Hindlimb muscle (tissue), 1 donor: ENCODE data around the gene ST14. TPM values are rescaled to one million over a fixed set of nuclear protein-coding genes. Genes with fewer than 3 reads are reported as not detected.
A peak's percentile ranks its signal among the peaks of the same experiment; 100 is the strongest.

Experiments
- DNase-seq: peaks from one replicate; pipeline ENCODE4 v3.0.0-alpha.2; 2013
- polyA plus RNA-seq: library from polyadenylated mRNA; unstranded; fragments of 120-200 nt; gene quantifications from one replicate; pipeline ENCODE4 v1.2.1, GENCODE V29; 2013; ENCODE audit not compliant: insufficient read length

Gene ST14
- polyA plus RNA-seq, 1 donor, result 0.67 TPM

- DNase-seq, result no peak
Observed at GRCh38 chr11:130136107-130136506, 23.5 kb upstream of the ST14 start.

- no peak for DNase-seq
Observed at GRCh38 chr11:130137999-130138398, 21.6 kb upstream of the ST14 start.

DNA sequence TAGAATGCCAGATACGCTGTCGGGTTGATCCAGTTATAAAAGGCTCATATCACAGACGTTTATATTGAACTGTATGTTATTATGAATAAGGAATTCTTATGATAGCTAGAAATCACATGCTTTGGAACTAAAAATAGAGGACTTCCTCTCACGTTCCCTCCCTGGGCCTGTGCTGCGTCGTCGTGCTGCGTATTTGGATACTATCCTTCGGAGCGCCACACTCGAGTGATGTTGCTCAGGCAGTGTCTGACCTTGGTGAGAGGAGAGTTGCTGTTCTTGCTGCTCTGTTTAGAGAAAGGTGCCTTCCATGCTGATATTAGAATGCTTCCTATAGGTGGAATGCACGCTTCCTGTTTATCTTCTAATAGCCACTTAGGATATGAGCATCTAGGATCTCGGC is 20.2 kb upstream of the ST14 start:
- DNase-seq, result no peak

- DNase-seq, result no peak
Observed at GRCh38 chr11:130141561-130142341, 17.8 kb upstream of the ST14 start.

- DNase-seq, result no peak
Observed at GRCh38 chr11:130144141-130144540, 15.4 kb upstream of the ST14 start.

DNA sequence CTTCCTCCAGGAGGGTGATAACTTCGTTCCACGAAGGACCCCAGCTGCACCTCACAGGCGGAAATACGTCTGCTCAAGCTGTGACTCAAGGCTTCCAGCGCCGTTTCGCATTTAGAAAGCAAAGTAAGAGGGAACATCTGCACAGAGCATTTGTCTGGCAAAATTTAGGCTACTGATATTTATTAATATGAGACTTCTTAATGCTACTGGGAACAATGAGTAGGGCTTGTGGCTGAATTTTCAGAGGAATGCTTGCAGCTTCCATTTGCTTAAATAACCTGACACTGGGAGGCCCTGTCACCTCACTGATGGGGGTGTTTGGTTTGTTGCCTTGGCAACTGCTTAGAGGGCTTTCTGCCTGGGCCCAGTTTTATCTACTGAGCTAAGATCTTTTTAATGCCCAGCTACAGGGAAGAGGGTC is 14.7 kb upstream of the ST14 start:
- DNase-seq, result peak; percentile 61

GRCh38 chr11:130145311-130145812 is 14.2 kb upstream of the ST14 start:
- no peak for DNase-seq

GRCh38 chr11:130145975-130146776 is 13.4 kb upstream of the ST14 start:
- no peak for DNase-seq

GRCh38 chr11:130146796-130147195 is 12.8 kb upstream of the ST14 start:
- DNase-seq, result no peak

DNA sequence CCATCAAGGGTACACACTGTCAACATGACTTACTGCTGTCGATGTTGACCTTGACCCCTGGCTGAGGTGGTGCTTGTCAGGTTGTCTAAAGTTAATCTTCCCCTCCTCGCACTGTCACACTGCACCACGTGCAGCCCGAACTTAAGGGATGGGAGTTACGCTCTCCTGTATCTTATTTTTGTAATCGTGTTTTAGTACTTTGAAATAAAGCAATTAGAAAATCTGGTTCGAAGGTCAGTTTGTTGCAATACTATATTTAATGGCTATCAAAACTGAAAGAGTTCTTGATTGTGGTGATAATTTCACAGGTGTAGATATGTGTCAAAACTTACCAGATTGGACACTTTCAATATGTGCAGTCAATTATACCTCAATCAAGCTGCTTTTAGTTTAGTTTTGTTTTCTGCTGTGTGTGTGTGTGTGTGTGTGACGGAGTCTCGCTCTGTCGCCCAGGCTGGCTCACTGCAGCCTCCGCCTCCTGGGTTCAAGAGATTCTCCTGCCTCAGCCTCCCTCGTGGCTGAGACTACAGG is 10.7 kb upstream of the ST14 start:
- no peak for DNase-seq

DNA sequence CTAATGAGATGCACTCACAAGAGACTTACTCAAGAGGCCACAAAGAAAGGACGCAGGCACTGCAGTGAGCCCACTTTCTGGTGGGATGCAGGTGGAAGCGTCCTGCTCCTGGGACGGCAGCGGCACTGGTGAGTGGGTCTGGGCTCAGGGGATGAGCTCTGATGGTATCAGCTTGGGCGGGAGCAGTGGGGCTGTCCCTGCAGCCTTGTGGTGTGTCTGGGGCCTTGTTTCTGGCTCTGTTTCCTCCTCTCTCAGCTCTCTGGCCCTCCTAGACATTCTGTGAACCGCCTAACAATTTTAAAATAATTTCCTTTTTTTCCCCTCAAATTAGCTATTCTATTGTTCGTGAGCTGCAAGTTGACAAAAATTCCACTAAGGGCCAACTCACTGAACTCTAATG is 8.8 kb upstream of the ST14 start:
- no peak for DNase-seq

DNA sequence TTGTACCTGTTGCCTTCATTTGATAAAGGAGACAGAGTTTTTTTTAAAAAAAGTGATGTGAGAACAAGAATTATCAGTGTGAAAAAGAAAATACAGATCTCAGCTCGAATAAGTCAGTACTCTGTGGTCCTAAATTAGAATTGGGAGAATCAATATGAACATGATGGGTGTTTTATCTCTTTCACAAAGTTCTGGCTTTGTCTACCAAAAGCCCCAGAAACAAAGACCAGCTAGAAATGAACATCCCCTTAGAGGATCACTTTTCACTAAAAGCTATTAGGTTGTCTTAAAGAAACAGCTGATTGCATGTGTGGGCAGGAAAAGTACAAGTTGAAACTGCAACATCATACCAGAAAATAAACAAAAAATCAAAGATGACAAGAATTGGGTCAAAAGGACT is 8.4 kb upstream of the ST14 start:
- no peak for DNase-seq

GRCh38 chr11:130156108-130157022 is 3.2 kb upstream of the ST14 start:
- DNase-seq, result no peak

DNA sequence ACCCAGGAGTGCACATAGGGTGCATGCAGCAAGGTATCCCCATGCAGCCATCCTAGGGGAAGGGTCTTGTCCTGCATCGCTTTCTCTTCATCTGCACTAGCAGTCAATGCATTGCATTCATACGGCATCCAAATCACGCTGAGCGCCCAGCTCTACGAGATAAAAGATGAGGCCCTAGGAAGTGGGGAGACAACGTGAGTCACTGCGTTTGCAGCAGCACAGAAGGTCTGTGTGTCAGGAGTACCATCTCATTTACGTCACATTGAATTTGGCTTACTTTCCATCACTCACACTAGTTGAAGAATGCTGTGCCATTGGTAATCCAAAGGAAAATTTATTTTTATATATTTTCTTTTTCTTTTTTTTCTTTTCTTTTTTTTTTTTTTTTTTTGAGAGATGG is 2.5 kb upstream of the ST14 start:
- DNase-seq, result no peak

DNA sequence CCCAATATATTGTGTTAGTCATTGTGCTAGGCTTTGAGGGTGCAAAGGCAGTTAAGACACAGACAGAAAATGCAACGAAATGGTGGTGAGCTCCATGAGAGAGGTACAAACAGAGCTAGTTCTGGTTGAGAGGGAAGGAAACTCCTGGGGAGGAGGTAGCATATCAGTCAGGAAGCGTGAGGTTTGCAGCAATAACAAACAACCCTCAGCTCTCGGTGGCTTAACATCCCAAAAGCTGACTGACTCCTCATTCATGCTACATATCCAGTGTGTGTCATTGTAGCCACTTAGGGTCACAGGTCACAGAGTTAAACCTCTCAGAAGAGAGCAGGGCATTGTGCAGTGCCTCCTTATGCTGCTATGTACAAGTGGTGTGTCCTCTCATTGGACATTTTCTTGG is 1.7 kb upstream of the ST14 start:
- DNase-seq, result no peak

DNA sequence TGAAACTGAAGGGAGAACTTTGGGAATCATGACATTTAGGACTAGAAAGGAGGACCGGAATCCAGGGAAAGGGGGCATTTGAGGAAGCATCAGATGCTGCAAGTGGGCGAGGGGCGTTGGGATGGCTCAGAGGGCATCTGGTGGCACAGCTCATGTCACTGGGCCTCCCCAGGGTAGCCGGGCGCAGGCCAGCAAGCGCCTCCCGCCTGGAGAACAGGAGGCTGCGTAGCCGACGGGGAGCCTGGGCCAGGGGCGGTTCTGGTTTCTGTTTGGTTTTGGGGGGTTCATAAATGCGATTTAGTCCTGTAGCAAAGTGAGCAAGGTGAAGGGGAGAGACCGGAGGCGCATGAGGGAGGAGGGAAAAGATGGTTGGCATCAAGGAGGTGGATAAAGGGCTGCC is 443 bp upstream of the ST14 start:
- no peak for DNase-seq

DNA sequence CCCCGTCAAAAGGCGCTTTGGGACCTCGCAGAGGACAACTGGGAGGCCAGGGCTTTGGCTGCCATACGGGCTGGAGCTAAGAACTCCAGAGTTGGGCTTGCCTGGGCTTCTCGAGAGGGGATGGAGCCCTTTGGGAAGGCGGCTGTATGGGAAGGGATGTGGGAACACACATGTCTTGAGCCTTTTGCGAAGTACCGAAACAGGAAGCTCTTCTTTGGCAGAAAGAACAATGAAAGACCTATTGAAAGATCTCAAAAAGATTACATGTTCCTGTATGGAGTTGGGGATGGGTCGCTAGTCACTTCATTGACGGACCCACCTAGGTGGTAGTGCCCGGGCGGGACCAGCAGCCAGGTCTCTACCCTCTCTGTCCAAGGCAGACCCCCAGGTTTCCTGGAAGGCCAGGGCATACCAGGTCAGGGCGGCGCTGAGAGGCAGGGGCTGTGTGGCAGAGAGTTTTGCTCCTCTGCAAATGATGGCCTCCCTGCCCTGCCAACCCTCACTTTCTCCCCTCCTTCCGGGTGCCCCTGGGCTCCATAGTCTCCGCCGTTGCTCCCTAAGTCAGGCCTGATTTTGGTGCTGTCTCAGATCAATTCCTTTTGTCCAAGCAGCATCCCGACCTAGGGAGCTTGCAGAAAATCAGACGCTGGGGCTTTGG is 1.0 kb downstream of the ST14 start:
- DNase-seq, result no peak

- no peak for DNase-seq
Observed at GRCh38 chr11:130161441-130162145, 2.0 kb downstream of the ST14 start.

- DNase-seq, result no peak
Observed at GRCh38 chr11:130162733-130163132, 3.2 kb downstream of the ST14 start.

DNA sequence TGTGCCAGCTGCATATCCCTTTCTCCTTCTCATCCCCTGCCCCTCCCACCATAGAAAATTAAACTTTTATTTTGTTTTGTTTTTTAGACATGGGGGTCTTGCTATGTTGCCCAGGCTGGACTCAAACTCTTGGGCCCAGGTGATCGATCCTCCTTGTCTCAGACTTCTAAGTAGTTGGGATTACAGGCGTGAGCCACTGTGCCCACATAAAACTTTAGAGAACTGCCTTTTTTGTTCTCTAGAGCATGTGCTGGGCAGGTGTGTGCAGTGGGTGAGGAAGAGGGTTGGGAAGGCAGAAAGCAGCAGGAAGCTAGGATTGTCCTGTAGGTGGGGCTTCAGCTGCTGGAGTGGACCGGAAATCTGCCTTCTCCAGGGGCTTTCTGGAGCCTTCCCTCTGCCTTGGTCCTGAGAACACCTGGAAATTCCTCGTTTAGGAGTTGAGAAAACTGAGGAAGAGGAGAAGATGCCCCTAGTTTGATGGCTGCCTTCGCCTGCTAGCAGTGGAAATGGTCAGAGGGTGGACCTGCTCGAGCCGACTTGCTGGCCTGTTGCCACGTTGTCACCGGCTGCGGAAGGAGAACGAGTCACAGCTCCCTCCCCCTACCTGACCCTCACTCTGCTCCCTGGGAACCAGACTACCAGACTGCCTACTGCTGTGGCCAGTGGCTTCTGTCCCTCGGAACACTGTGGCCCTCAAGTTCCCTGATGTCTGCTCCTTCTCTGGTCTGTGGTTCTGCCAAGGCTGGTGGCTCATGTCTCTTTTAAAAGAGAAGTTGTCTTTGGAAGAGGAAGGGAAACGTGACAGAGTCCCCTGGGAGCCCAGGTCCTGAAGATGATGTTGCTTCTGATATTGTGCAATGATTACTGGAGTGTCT is 4.0 kb downstream of the ST14 start:
- no peak for DNase-seq
